ENCODE results near the gene TAAR6. TPM values are rescaled to one million over a fixed set of nuclear protein-coding genes. Genes with fewer than 3 reads are reported as not detected.

Gene TAAR6
- total RNA-seq (2022; extraction: Qiagen RNA extraction) = not detected in 5 replicates

GRCh38 chr6:132570221-132570777 lies at the start of gene TAAR6:
Gene TAAR6, plus strand, starts transcription at chr6:132570322. Its CDS starts 0 bp downstream, at chr6:132570322.

GRCh38 chr6:132537977-132538376 lies 32.1 kb upstream of the TAAR6 start, which contains the start of gene TAAR9:
Gene TAAR9, plus strand, starts transcription at chr6:132538277. Its CDS starts 13 bp downstream, at chr6:132538290.

GRCh38 chr6:132552372-132552771 lies 17.8 kb upstream of the TAAR6 start, which contains the start of gene TAAR8:
Gene TAAR8, plus strand, starts transcription at chr6:132552672. Its CDS starts 21 bp downstream, at chr6:132552693.

GRCh38 chr6:132589454-132589853 lies 19.3 kb downstream of the TAAR6 start, which contains the start of gene TAAR5:
Gene TAAR5, minus strand, starts transcription at chr6:132589741. Its CDS starts 55 bp downstream, at chr6:132589686.

Other genes starting within 250 kb of the TAAR6 start
- gene MOXD1, start 168.8 kb upstream of the TAAR6 start, total RNA-seq (2022; extraction: Qiagen RNA extraction) = 1.3 to 1.7 TPM (median 1.5 TPM) in 5 replicates
- gene STX7, start 57.2 kb upstream of the TAAR6 start, total RNA-seq (2022; extraction: Qiagen RNA extraction) = 19.9 to 28.5 TPM (median 22.7 TPM) in 5 replicates
- gene TAAR9, start 32.0 kb upstream of the TAAR6 start, total RNA-seq (2022; extraction: Qiagen RNA extraction) = not detected in 5 replicates
- gene TAAR8, start 17.6 kb upstream of the TAAR6 start, total RNA-seq (2022; extraction: Qiagen RNA extraction) = not detected in 5 replicates
- gene TAAR5, start 19.4 kb downstream of the TAAR6 start, total RNA-seq (2022; extraction: Qiagen RNA extraction) = not detected in 5 replicates
- not detected in 5 replicates for gene TAAR2, start 54.0 kb downstream of the TAAR6 start, total RNA-seq (2022; extraction: Qiagen RNA extraction)
- gene TAAR1, start 88.9 kb downstream of the TAAR6 start, total RNA-seq (2022; extraction: Qiagen RNA extraction) = not detected in 5 replicates
- 0.02 to 0.08 TPM (median 0.07 TPM) in 5 replicates for gene VNN1, start 143.7 kb downstream of the TAAR6 start, total RNA-seq (2022; extraction: Qiagen RNA extraction)
- not detected in 5 replicates for gene VNN2, start 187.6 kb downstream of the TAAR6 start, total RNA-seq (2022; extraction: Qiagen RNA extraction)
- 4.0 to 4.7 TPM (median 4.3 TPM) in 5 replicates for gene SLC18B1, start 228.3 kb downstream of the TAAR6 start, total RNA-seq (2022; extraction: Qiagen RNA extraction)
- 1,746 to 2,011 TPM (median 1,905 TPM) in 5 replicates for gene RPS12, start 244.2 kb downstream of the TAAR6 start, total RNA-seq (2022; extraction: Qiagen RNA extraction)

Data from A549 treated with AZD2906 at 1 μM for 4 hours (cell line).